H1 (cell line): ENCODE measurements around the gene PTGER3. TPM values are rescaled to one million over a fixed set of nuclear protein-coding genes. Genes with fewer than 3 reads are reported as not detected.
A peak's percentile ranks its signal among the peaks of the same experiment; 100 is the strongest.

Experiments
- BCL11A ChIP-seq, 2 experiments: IDR thresholded peaks; one replicate each; pipeline ENCODE4 v1.6.1; 2011; ENCODE audit warnings: low read depth in 2 of 2, low read length in 2 of 2, mild to moderate bottlenecking in 2 of 2
- EGR1 ChIP-seq: IDR thresholded peaks from 2 replicates; pipeline ENCODE4 v1.6.1; 2011; ENCODE audit warnings: low read depth, low read length, borderline replicate concordance
- EP300 ChIP-seq, 2 experiments: IDR thresholded peaks; 1 replicate in 1 of 2; 2 replicates in 1 of 2; pipeline ENCODE4 v1.6.1; 2011 to 2012; ENCODE audit warnings: low read depth in 2 of 2, low read length in 2 of 2, mild to moderate bottlenecking in 2 of 2, borderline replicate concordance in 1 of 2, inconsistent platforms in 1 of 2, moderate library complexity in 1 of 2
- FOSL1 ChIP-seq: IDR thresholded peaks from 2 replicates; pipeline ENCODE4 v1.6.1; 2011; ENCODE audit warnings: mild to moderate bottlenecking, low read depth, low read length, moderate library complexity; ENCODE audit not compliant: insufficient read depth
- GABPA ChIP-seq: IDR thresholded peaks from 2 replicates; pipeline ENCODE4 v1.6.1; 2011; ENCODE audit warnings: mild to moderate bottlenecking, low read length, moderate library complexity, borderline replicate concordance; ENCODE audit not compliant: insufficient read depth
- HDAC6 ChIP-seq: IDR thresholded peaks from one replicate; pipeline ENCODE4 v1.7.1; 2012; ENCODE audit warnings: low read depth, mild to moderate bottlenecking, inconsistent platforms, low read length, moderate library complexity
- JUND ChIP-seq: IDR thresholded peaks from 2 replicates; pipeline ENCODE4 v1.6.1; 2011; ENCODE audit warnings: mild to moderate bottlenecking, improper control_type of control experiment, low read length
- KDM4A ChIP-seq: IDR thresholded peaks from one replicate; pipeline ENCODE4 v1.7.1; 2012; ENCODE audit warnings: low read depth, mild to moderate bottlenecking, moderate library complexity, low read length, inconsistent platforms; ENCODE audit not compliant: severe bottlenecking
- POLR2A ChIP-seq, 2 experiments: IDR thresholded peaks; 1 replicate in 1 of 2; 2 replicates in 1 of 2; pipeline ENCODE4 v1.6.1; 2011; ENCODE audit warnings: low read depth in 2 of 2, low read length in 2 of 2, mild to moderate bottlenecking in 2 of 2; ENCODE audit errors: control extremely low read depth in 1 of 2
- RNF2 ChIP-seq: fragments of 200-900, 300-1000 bp; sonication (generic); IDR thresholded peaks from 2 replicates; pipeline ENCODE4 v1.7.1; 2016; ENCODE audit warnings: borderline replicate concordance, low read depth, mild to moderate bottlenecking, antibody characterized with exemption, low read length; ENCODE audit not compliant: poor library complexity, severe bottlenecking; ENCODE audit errors: missing control alignments
- YY1 ChIP-seq: IDR thresholded peaks from 2 replicates; pipeline ENCODE4 v1.6.1; 2011; ENCODE audit warnings: low read depth, mild to moderate bottlenecking, low read length
- polyA plus RNA-seq, 7 experiments: library from polyadenylated mRNA; depleted of rRNA in 3 of 7; stranded (reverse) in 5 of 7; unstranded in 2 of 7; fragments of >200 nt in 5 of 7; fragments of 200-250 nt in 2 of 7; gene quantifications; 1 replicate in 5 of 7; 2 replicates in 1 of 7; 4 replicates in 1 of 7; pipeline versions ENCODE4 v1.2.1 to v1.2.3, GENCODE V29; 2011 to 2013; ENCODE audit warnings: missing spikeins in 2 of 7, mixed read lengths in 2 of 7
- total RNA-seq: library from RNA; stranded (reverse); fragmentation: NEBNext Ultra II Directional; extraction: Animal tissue kit (Norgen Biotek cat#: 25700); gene quantifications from 2 replicates; pipeline ENCODE4 v1.2.1, GENCODE V29; 2021

Gene PTGER3
- total and polyA plus RNA-seq, 2 of the 8 experiments (the other 6 are each of a cell fraction or from before 2014, with no cell fraction given): 0.38 to 0.82 TPM

GRCh38 chr1:71080739-71081696 lies 33.4 kb upstream of the PTGER3 start, which contains the start of gene ZRANB2 (continued):
- TF ChIP-seq JUND: no peak
- TF ChIP-seq YY1: 0 out of 2 replicates have a peak, but pooled peaks have one; percentile 69
- no peak for TF ChIP-seq RNF2
- TF ChIP-seq KDM4A: peak; percentile 40
- TF ChIP-seq GABPA: 0 out of 2 replicates have a peak, but pooled peaks have one; percentile 64
- peak; percentile 91 for TF ChIP-seq EGR1
- TF ChIP-seq FOSL1: no peak
- no peak for TF ChIP-seq EP300 (IDR thresholded peaks at IDR 0.05; ENCODE audit: borderline replicate concordance in 1 of 2, low read depth in 2 of 2, low read length in 2 of 2)
- TF ChIP-seq HDAC6: no peak
- no peak for TF ChIP-seq BCL11A (IDR thresholded peaks at IDR 0.05; ENCODE audit: low read depth in 2 of 2, low read length in 2 of 2)
- peak; percentile 77 to 96 for TF ChIP-seq POLR2A (IDR thresholded peaks at IDR 0.05; ENCODE audit: control extremely low read depth in 1 of 2, low read depth in 2 of 2, low read length in 2 of 2)
